HCT116 (cell line): ENCODE results near the gene FPR2. TPM values are rescaled to one million over a fixed set of nuclear protein-coding genes. Genes with fewer than 3 reads are reported as not detected.

Experiments
- ATAC-seq: fragments of 200-7000 bp; cut with Tn5 transposase; 2 replicates; pipeline ENCODE4 v1.9.1; 2020; ENCODE audit warnings: mild to moderate bottlenecking, moderate library complexity
- BruUV-seq: library from RNA; stranded (reverse); fragments of 400-500 nt; replicated peaks from 2 replicates; lab custom pipeline; 2021; lab: Mats Ljungman, UMichigan
- CTCF ChIA-PET: fragments of 300-600 bp; sonication (Branson Sonifier 250); formaldehyde crosslinking; loops from one replicate; lab custom pipeline; 2021; ENCODE audit warnings: antibody characterized with exemption; lab: Charles Lee
- POLR2A ChIA-PET: fragments of 300-600, 350-600 bp; sonication (Branson Sonifier 250); formaldehyde crosslinking; loops from one replicate; lab custom pipeline; 2021; ENCODE audit warnings: antibody characterized with exemption; lab: Charles Lee
- RAD21 ChIA-PET, 2 experiments: fragments of 300-600 bp; sonication (Branson Sonifier 250); formaldehyde crosslinking; loops; one replicate each; lab custom pipeline; 2023; ENCODE audit warnings: low total read pairs in 2 of 2; ENCODE audit not compliant: uncharacterized antibody in 2 of 2, unreplicated experiment in 2 of 2, low non-redundant PET in 1 of 2; lab: Charles Lee
- DNase-seq: peaks from one replicate; pipeline ENCODE4 v3.0.0-alpha.2; 2010; ENCODE audit warnings: low read depth, low spot score
- H2AFZ ChIP-seq: fragments of 200-600 bp; shearing (Covaris generic), sonication (generic); 2 replicates; pipeline ENCODE4 v1.6.1; 2017; ENCODE audit warnings: low read depth, mixed run types, mixed read lengths, antibody characterized with exemption, low read length; ENCODE audit not compliant: poor library complexity, severe bottlenecking
- H3K27ac ChIP-seq: 2 replicates; pipeline ENCODE4 v1.5.1; 2012; ENCODE audit warnings: low read depth, low read length
- H3K27me3 ChIP-seq: fragments of 200-600 bp; sonication (generic); 2 replicates; pipeline ENCODE4 v1.6.1; 2016; ENCODE audit warnings: mixed run types, low read length, mixed read lengths; ENCODE audit not compliant: insufficient read depth
- H3K36me3 ChIP-seq, 2 experiments: fragments of 200-500 bp in 1 of 2; fragments of 200-600 bp in 1 of 2; sonication (Bioruptor generic) in 1 of 2; sonication (generic) in 1 of 2; 2 replicates each; pipeline versions ENCODE4 v1.5.1 to v1.6.1; 2014 to 2016; ENCODE audit warnings: low read length in 2 of 2, inconsistent platforms in 1 of 2, mixed read lengths in 1 of 2, mixed run types in 1 of 2; ENCODE audit not compliant: insufficient read depth in 2 of 2, control insufficient read depth in 1 of 2
- H3K4me1 ChIP-seq, 2 experiments: fragments of 200-600 bp in 1 of 2; sonication (generic) in 1 of 2; 2 replicates each; pipeline versions ENCODE4 v1.5.1 to v1.6.1; 2012 to 2017; ENCODE audit warnings: low read length in 2 of 2, inconsistent platforms in 1 of 2, mild to moderate bottlenecking in 1 of 2, mixed read lengths in 1 of 2, mixed run types in 1 of 2, moderate library complexity in 1 of 2; ENCODE audit not compliant: insufficient read depth in 2 of 2, control insufficient read depth in 1 of 2
- H3K4me2 ChIP-seq: fragments of 200-600 bp; sonication (generic); 2 replicates; pipeline ENCODE4 v1.6.1; 2017; ENCODE audit warnings: mixed run types, low read length, mixed read lengths
- H3K4me3 ChIP-seq, 2 experiments: fragments of 200-600 bp in 1 of 2; sonication (generic) in 1 of 2; replicated peaks in 1 of 2; 2 replicates each; pipeline ENCODE4 v1.5.1; 2011 to 2016; ENCODE audit warnings: low read length in 2 of 2, control low read depth in 1 of 2, low read depth in 1 of 2, mild to moderate bottlenecking in 1 of 2, mixed read lengths in 1 of 2, mixed run types in 1 of 2
- H3K79me2 ChIP-seq: fragments of 200-600 bp; sonication (generic); 2 replicates; pipeline ENCODE4 v1.6.1; 2017; ENCODE audit warnings: mild to moderate bottlenecking, mixed run types, low read length, moderate library complexity, mixed read lengths; ENCODE audit not compliant: insufficient read depth
- H3K9ac ChIP-seq: fragments of 200-600 bp; sonication (generic); 2 replicates; pipeline ENCODE4 v1.6.1; 2016; ENCODE audit warnings: low read length, mixed read lengths
- H3K9me2 ChIP-seq: fragments of 200-600 bp; sonication (generic), shearing (Covaris generic); 2 replicates; pipeline ENCODE4 v1.6.1; 2017; ENCODE audit warnings: mixed run types, mild to moderate bottlenecking, moderate library complexity; ENCODE audit not compliant: insufficient read depth
- H3K9me3 ChIP-seq, 2 experiments: fragments of 200-500 bp in 1 of 2; fragments of 200-600 bp in 1 of 2; sonication (Bioruptor generic) in 1 of 2; sonication (generic) in 1 of 2; 2 replicates each; pipeline ENCODE4 v1.6.1; 2014 to 2017; ENCODE audit warnings: low read length in 2 of 2, mixed read lengths in 2 of 2, inconsistent platforms in 1 of 2, low read depth in 1 of 2, mild to moderate bottlenecking in 1 of 2, mixed run types in 1 of 2, moderate library complexity in 1 of 2; ENCODE audit not compliant: control insufficient read depth in 1 of 2, insufficient read depth in 1 of 2
- H4K20me1 ChIP-seq: fragments of 200-600 bp; sonication (generic), shearing (Covaris generic); 2 replicates; pipeline ENCODE4 v1.6.1; 2017; ENCODE audit warnings: mixed run types, mild to moderate bottlenecking, moderate library complexity; ENCODE audit not compliant: insufficient read depth
- CEBPB ChIP-seq: IDR thresholded peaks from 2 replicates; pipeline ENCODE4 v1.6.1; 2012; ENCODE audit warnings: low read depth
- CTCF ChIP-seq, 3 experiments: fragments of 200-600 bp in 1 of 3; sonication (generic) in 1 of 3; IDR thresholded peaks in 2 of 3; conservative IDR thresholded peaks in 1 of 3; 2 replicates each; pipeline ENCODE4 v1.5.1; 2012 to 2017; ENCODE audit warnings: low read depth in 2 of 3, low read length in 2 of 3, antibody characterized with exemption in 1 of 3, borderline replicate concordance in 1 of 3, control low read depth in 1 of 3, mild to moderate bottlenecking in 1 of 3, mixed read lengths in 1 of 3, mixed run types in 1 of 3, moderate library complexity in 1 of 3; ENCODE audit not compliant: insufficient read depth in 1 of 3
- EGR1 ChIP-seq: IDR thresholded peaks from 2 replicates; pipeline ENCODE4 v1.6.1; 2012; ENCODE audit warnings: low read depth
- ELF1 ChIP-seq: IDR thresholded peaks from 2 replicates; pipeline ENCODE4 v1.6.1; 2012; ENCODE audit warnings: low read depth, borderline replicate concordance
- EZH2 ChIP-seq: fragments of 200-600 bp; sonication (generic); IDR thresholded peaks from 2 replicates; pipeline ENCODE4 v1.6.1; 2017; ENCODE audit warnings: antibody characterized with exemption, mixed run types
- EZH2phosphoT487 ChIP-seq: fragments of 200-600 bp; IDR thresholded peaks from 2 replicates; pipeline ENCODE4 v1.6.1; 2018; ENCODE audit warnings: antibody characterized with exemption, borderline replicate concordance
- POLR2A ChIP-seq: IDR thresholded peaks from 2 replicates; pipeline ENCODE4 v1.7.0; 2011; ENCODE audit warnings: borderline replicate concordance; ENCODE audit not compliant: insufficient read depth, insufficient read length; ENCODE audit errors: extremely low read depth
- SIN3A ChIP-seq: IDR thresholded peaks from 2 replicates; pipeline ENCODE4 v1.6.1; 2012; ENCODE audit warnings: low read depth
- YY1 ChIP-seq: IDR thresholded peaks from 2 replicates; pipeline ENCODE4 v1.6.1; 2011; ENCODE audit warnings: low read length, low read depth, moderate library complexity, mild to moderate bottlenecking; ENCODE audit not compliant: insufficient replicate concordance; ENCODE audit errors: extremely low read depth
- ZFX ChIP-seq: fragments of 450-650 bp; IDR thresholded peaks from 2 replicates; pipeline ENCODE4 v1.6.1; 2017
- ZNF274 ChIP-seq: fragments of 200-500 bp; sonication (Bioruptor generic); IDR thresholded peaks from 2 replicates; pipeline ENCODE4 v1.6.1; 2014; ENCODE audit warnings: mild to moderate bottlenecking, low read depth, low read length, inconsistent platforms
- intact Hi-C: fragments of 100-400 bp; cut with micrococcal nuclease; formaldehyde crosslinking; loops from 2 replicates; pipeline ENCODE4 v1.10.0; 2022
- total RNA-seq: library from RNA; stranded (reverse); gene quantifications from one replicate; pipeline ENCODE4 v1.2.1, GENCODE V29; 2021; ENCODE audit not compliant: unreplicated experiment
- TF ChIP-seq, protein P1 (sequence below): IDR thresholded peaks from 2 replicates; pipeline ENCODE4 v1.6.1; 2011; ENCODE audit warnings: mild to moderate bottlenecking, low read length, moderate library complexity; ENCODE audit not compliant: insufficient replicate concordance; ENCODE audit errors: extremely low read depth
- TF ChIP-seq, protein P2 (sequence below): IDR thresholded peaks from 2 replicates; pipeline ENCODE4 v1.6.1; 2012

The FPR2 gene
- total RNA-seq, 1 experiment from 2014 or later = not detected

GRCh38 chr19:51716925-51717324 lies 44.1 kb upstream of the FPR2 start (continued):
- TF ChIP-seq, protein P1, sequence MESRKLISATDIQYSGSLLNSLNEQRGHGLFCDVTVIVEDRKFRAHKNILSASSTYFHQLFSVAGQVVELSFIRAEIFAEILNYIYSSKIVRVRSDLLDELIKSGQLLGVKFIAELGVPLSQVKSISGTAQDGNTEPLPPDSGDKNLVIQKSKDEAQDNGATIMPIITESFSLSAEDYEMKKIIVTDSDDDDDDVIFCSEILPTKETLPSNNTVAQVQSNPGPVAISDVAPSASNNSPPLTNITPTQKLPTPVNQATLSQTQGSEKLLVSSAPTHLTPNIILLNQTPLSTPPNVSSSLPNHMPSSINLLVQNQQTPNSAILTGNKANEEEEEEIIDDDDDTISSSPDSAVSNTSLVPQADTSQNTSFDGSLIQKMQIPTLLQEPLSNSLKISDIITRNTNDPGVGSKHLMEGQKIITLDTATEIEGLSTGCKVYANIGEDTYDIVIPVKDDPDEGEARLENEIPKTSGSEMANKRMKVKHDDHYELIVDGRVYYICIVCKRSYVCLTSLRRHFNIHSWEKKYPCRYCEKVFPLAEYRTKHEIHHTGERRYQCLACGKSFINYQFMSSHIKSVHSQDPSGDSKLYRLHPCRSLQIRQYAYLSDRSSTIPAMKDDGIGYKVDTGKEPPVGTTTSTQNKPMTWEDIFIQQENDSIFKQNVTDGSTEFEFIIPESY = no peak
- no peak for TF ChIP-seq ZNF274

DNA sequence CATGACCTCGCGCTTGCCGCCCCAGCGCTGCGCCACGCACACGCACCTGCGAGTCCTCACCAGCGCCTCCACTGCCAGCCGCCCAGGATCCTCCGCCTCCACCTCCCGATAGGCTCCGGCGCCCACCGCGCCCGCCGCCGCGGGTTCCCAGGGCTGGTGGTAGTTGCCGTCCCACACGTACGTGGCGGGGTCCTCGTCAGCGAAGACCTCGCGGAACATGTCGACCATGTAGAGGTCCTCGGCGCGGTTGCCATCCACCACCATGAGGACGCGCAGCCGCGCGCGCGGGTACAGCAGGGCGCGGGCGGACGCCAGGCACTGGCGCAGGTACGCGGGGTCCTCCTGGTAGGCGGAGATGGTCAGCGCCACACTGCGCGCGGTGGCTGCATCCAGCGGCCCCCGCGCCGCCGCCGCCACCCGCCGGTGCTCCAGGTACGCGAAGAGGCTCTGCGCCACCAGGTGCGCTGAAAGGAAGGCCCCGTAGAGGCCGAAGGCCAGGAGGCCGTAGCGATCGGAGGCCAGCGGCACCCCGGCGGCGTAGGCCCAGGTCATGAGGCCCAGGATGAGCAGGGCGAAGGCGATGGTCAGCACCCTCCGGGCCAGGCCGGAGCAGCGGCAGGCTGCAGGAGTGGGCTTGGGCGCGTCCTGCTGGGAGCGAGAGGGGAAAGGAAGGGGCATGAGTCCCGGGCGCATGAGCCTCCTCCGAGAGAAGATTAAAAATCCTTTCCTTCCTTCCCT lies 41.6 kb upstream of the FPR2 start:
- Histone ChIP-seq H3K9ac (no peak overlapping the region), H3K9me2 (no peaks in the 10 kb centered on the region), H3K9me3 (no peaks in the 10 kb centered on the region), H3K4me3 (no peak overlapping the region), H3K27ac (no peak overlapping the region), H3K36me3 (no peaks in the 10 kb centered on the region), H4K20me1 (no peaks in the 10 kb centered on the region), H3K4me1 (no peaks in the 10 kb centered on the region), H3K4me2 (no peak overlapping the region), H2AFZ (no peak overlapping the region), H3K79me2 (no peaks in the 10 kb centered on the region), H3K27me3 (no peaks in the 10 kb centered on the region)
- ATAC-seq (no peak), DNase-seq (no peak)
- intact Hi-C loops = no loop called here
- ChIA-PET CTCF (no interaction called here), RAD21 (no interaction called here), POLR2A (no interaction called here)
- no peak for TF ChIP-seq EZH2phosphoT487
- no peak for TF ChIP-seq POLR2A
- no peak for TF ChIP-seq SIN3A
- no peak for TF ChIP-seq ZFX
- no peak for TF ChIP-seq CTCF (IDR thresholded peaks at IDR 0.05 in 2 of 3, conservative IDR thresholded peaks at IDR 0.05 in 1 of 3; ENCODE audit: borderline replicate concordance in 1 of 3, insufficient read depth in 1 of 3, low read depth in 2 of 3, low read length in 2 of 3)
- TF ChIP-seq EZH2 = no peak
- TF ChIP-seq, protein P2, sequence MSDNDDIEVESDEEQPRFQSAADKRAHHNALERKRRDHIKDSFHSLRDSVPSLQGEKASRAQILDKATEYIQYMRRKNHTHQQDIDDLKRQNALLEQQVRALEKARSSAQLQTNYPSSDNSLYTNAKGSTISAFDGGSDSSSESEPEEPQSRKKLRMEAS = no peak
- no peak for TF ChIP-seq ELF1
- no peak for TF ChIP-seq YY1
- TF ChIP-seq CEBPB = no peak
- no peak for TF ChIP-seq EGR1
- no TSS peak for BruUV-seq
